H9 (cell line): Measurements from ENCODE around the gene KAT7. TPM values are rescaled to one million over a fixed set of nuclear protein-coding genes. Genes with fewer than 3 reads are reported as not detected.
A peak's percentile ranks its signal among the peaks of the same experiment; 100 is the strongest.

ENCODE experiments used
- DNase-seq: peaks from one replicate; pipeline ENCODE4 v3.0.0-alpha.2; 2017
- H2AFZ ChIP-seq: one replicate; pipeline ENCODE4 v1.6.1; 2013; ENCODE audit warnings: mild to moderate bottlenecking, low read length, control low read depth, moderate library complexity
- H2AK5ac ChIP-seq: 2 replicates; pipeline ENCODE4 v1.6.1; 2013; ENCODE audit warnings: low read length, control low read depth, mixed read lengths; ENCODE audit not compliant: insufficient read length
- H2BK120ac ChIP-seq: one replicate; pipeline ENCODE4 v1.6.1; 2013; ENCODE audit warnings: low read depth, mild to moderate bottlenecking, low read length, control low read depth, inconsistent platforms; ENCODE audit not compliant: poor library complexity, severe bottlenecking
- H2BK12ac ChIP-seq: 2 replicates; pipeline ENCODE4 v1.6.1; 2013; ENCODE audit warnings: low read length, control low read depth, mixed read lengths, low read depth; ENCODE audit not compliant: insufficient read length
- H2BK15ac ChIP-seq: 2 replicates; pipeline ENCODE4 v1.6.1; 2013; ENCODE audit warnings: low read depth, low read length, control low read depth
- H2BK20ac ChIP-seq: one replicate; pipeline ENCODE4 v1.6.1; 2013; ENCODE audit warnings: low read depth, mild to moderate bottlenecking, low read length, control low read depth, inconsistent platforms; ENCODE audit not compliant: poor library complexity, severe bottlenecking
- H2BK5ac ChIP-seq: 2 replicates; pipeline ENCODE4 v1.6.1; 2013; ENCODE audit warnings: low read length, control low read depth, mixed read lengths; ENCODE audit not compliant: insufficient read length
- H3K14ac ChIP-seq: 2 replicates; pipeline ENCODE4 v1.6.1; 2013; ENCODE audit warnings: low read length, control low read depth; ENCODE audit not compliant: insufficient read depth
- H3K18ac ChIP-seq: 2 replicates; pipeline ENCODE4 v1.6.1; 2013; ENCODE audit warnings: low read depth, mild to moderate bottlenecking, mixed read lengths, low read length, control low read depth; ENCODE audit not compliant: insufficient read length
- H3K23ac ChIP-seq: 2 replicates; pipeline ENCODE4 v1.6.1; 2013; ENCODE audit warnings: low read length, control low read depth, mixed read lengths, low read depth; ENCODE audit not compliant: insufficient read length
- H3K23me2 ChIP-seq: 2 replicates; pipeline ENCODE4 v1.6.1; 2013; ENCODE audit warnings: low read depth, mild to moderate bottlenecking, mixed read lengths, low read length, control low read depth; ENCODE audit not compliant: insufficient read length, poor library complexity, severe bottlenecking
- H3K27ac ChIP-seq: 2 replicates; pipeline ENCODE4 v1.5.1; 2013; ENCODE audit warnings: low read length, control low read depth, mixed read lengths, low read depth; ENCODE audit not compliant: insufficient read length
- H3K27me3 ChIP-seq: 2 replicates; pipeline ENCODE4 v1.6.1; 2013; ENCODE audit warnings: low read length, control low read depth, inconsistent platforms; ENCODE audit not compliant: insufficient read depth
- H3K4ac ChIP-seq: 2 replicates; pipeline ENCODE4 v1.6.1; 2013; ENCODE audit warnings: low read depth, mild to moderate bottlenecking, control low read depth, inconsistent platforms, low read length, moderate library complexity
- H3K4me1 ChIP-seq: 2 replicates; pipeline ENCODE4 v1.6.1; 2013; ENCODE audit warnings: low read length, control low read depth, inconsistent platforms; ENCODE audit not compliant: insufficient read depth
- H3K4me2 ChIP-seq: 2 replicates; pipeline ENCODE4 v1.6.1; 2013; ENCODE audit warnings: low read length, control low read depth, mixed read lengths; ENCODE audit not compliant: insufficient read length, insufficient read depth
- H3K56ac ChIP-seq: 2 replicates; pipeline ENCODE4 v1.6.1; 2013; ENCODE audit warnings: low read depth, mild to moderate bottlenecking, mixed read lengths, low read length, control low read depth; ENCODE audit not compliant: insufficient read length
- H3K79me1 ChIP-seq: 2 replicates; pipeline ENCODE4 v1.6.1; 2013; ENCODE audit warnings: low read depth, mild to moderate bottlenecking, moderate library complexity, low read length, control low read depth, inconsistent platforms; ENCODE audit not compliant: insufficient read depth, poor library complexity, severe bottlenecking
- H3K79me2 ChIP-seq: 2 replicates; pipeline ENCODE4 v1.6.1; 2013; ENCODE audit warnings: low read length, control low read depth, inconsistent platforms; ENCODE audit not compliant: insufficient read depth
- H3K9ac ChIP-seq: 2 replicates; pipeline ENCODE4 v1.6.1; 2013; ENCODE audit warnings: low read length, control low read depth, mixed read lengths; ENCODE audit not compliant: insufficient read length; ENCODE audit errors: extremely low read depth
- H3K9me3 ChIP-seq: one replicate; pipeline ENCODE4 v1.6.1; 2013; ENCODE audit warnings: low read depth, low read length, inconsistent platforms; ENCODE audit not compliant: control insufficient read depth
- H3T11ph ChIP-seq: one replicate; pipeline ENCODE4 v1.6.1; 2013; ENCODE audit warnings: mild to moderate bottlenecking, low read length, control low read depth, inconsistent platforms
- H4K20me1 ChIP-seq: one replicate; pipeline ENCODE4 v1.6.1; 2013; ENCODE audit not compliant: control insufficient read depth, insufficient read length, insufficient read depth
- H4K5ac ChIP-seq: 2 replicates; pipeline ENCODE4 v1.6.1; 2013; ENCODE audit warnings: low read depth, mild to moderate bottlenecking, mixed read lengths, low read length, control low read depth; ENCODE audit not compliant: insufficient read length
- H4K8ac ChIP-seq: replicated peaks from 2 replicates; pipeline ENCODE4 v1.6.1; 2013; ENCODE audit warnings: low read length, control low read depth, mixed read lengths, low read depth; ENCODE audit not compliant: insufficient read length
- H4K91ac ChIP-seq: 2 replicates; pipeline ENCODE4 v1.6.1; 2013; ENCODE audit warnings: low read depth, mild to moderate bottlenecking, moderate library complexity, mixed read lengths, low read length, control low read depth; ENCODE audit not compliant: insufficient read length
- H3K27ac Mint-ChIP-seq, 3 experiments: 2 replicates in 2 of 3; 3 replicates in 1 of 3; pipeline ENCODE4 v1.8.0; 2020 to 2021; ENCODE audit warnings: mixed read lengths in 3 of 3, mild to moderate bottlenecking in 1 of 3, moderate library complexity in 1 of 3
- H3K27me3 Mint-ChIP-seq: 2 replicates; pipeline ENCODE4 v1.8.0; 2021; ENCODE audit warnings: low read depth, mild to moderate bottlenecking, moderate library complexity, mixed read lengths
- H3K36me3 Mint-ChIP-seq, 3 experiments: 2 replicates in 2 of 3; 3 replicates in 1 of 3; pipeline ENCODE4 v1.8.0; 2020 to 2021; ENCODE audit warnings: low read depth in 3 of 3, mixed read lengths in 3 of 3; ENCODE audit not compliant: insufficient read depth in 1 of 3
- H3K4me1 Mint-ChIP-seq, 2 experiments: 2 replicates each; pipeline ENCODE4 v1.8.0; 2020; ENCODE audit warnings: mixed read lengths in 2 of 2
- H3K4me3 Mint-ChIP-seq, 2 experiments: 2 replicates in 1 of 2; 3 replicates in 1 of 2; pipeline ENCODE4 v1.8.0; 2020 to 2021; ENCODE audit warnings: mild to moderate bottlenecking in 2 of 2, mixed read lengths in 2 of 2, moderate library complexity in 1 of 2
- H3K9me3 Mint-ChIP-seq, 2 experiments: 2 replicates in 1 of 2; 3 replicates in 1 of 2; pipeline ENCODE4 v1.8.0; 2020; ENCODE audit warnings: mild to moderate bottlenecking in 2 of 2, mixed read lengths in 2 of 2, moderate library complexity in 1 of 2
- CTCF ChIP-seq: fragments of 200-600 bp; sonication (generic); conservative IDR thresholded peaks from 3 replicates; pipeline ENCODE4 v1.8.0; 2021; ENCODE audit warnings: antibody characterized with exemption, mild to moderate bottlenecking
- WGBS: extraction: QIAGEN DNeasy Blood & Tissue Kit; methylation state at CpG from one replicate; pipeline ENCODE4 v1.1.7; 2013; ENCODE audit warnings: missing lambda C conversion rate, low lambda C conversion rate, mixed read lengths; ENCODE audit not compliant: insufficient read length; ENCODE audit errors: extremely low coverage; 5-methylcytosine and 5-hydroxymethylcytosine counted together
- total RNA-seq: library from RNA; stranded (reverse); gene quantifications from 2 replicates; pipeline ENCODE4 v1.2.1, GENCODE V29; 2021

KAT7 gene
- total RNA-seq, 1 experiment from 2014 or later: 93.1 TPM

GRCh38 chr17:49859991-49860953 lies 71.8 kb downstream of the KAT7 start:
- no peaks in the 10 kb centered on the region for H3K79me2 ChIP-seq
- H4K20me1 ChIP-seq: no peaks in the 10 kb centered on the region
- H3K23ac ChIP-seq: no peak overlapping the region
- no peak overlapping the region for H2BK15ac ChIP-seq
- H4K8ac ChIP-seq: no peak overlapping the region
- Mint-ChIP-seq H3K36me3 (no peaks in the 10 kb centered on the region), H3K27me3 (peaks cover 32% of the 10 kb centered on the region), H3K4me3 (no peak overlapping the region), H3K27ac (no peak overlapping the region), H3K9me3 (no peaks in the 10 kb centered on the region), H3K4me1 (peaks cover 27 to 33% of the 10 kb centered on the region in 2 experiments)
- H3K23me2 ChIP-seq: no peaks in the 10 kb centered on the region
- H2AFZ ChIP-seq: no peak overlapping the region
- no peak overlapping the region for H3K9ac ChIP-seq
- no peak overlapping the region for H2BK12ac ChIP-seq
- no peak overlapping the region for H2AK5ac ChIP-seq
- H3K79me1 ChIP-seq: no peaks in the 10 kb centered on the region
- DNase-seq: peak; percentile 78
- no peak overlapping the region for H3T11ph ChIP-seq
- no peaks in the 10 kb centered on the region for H3K9me3 ChIP-seq
- no peak overlapping the region for H2BK20ac ChIP-seq
- WGBS: no CpG with 5 or more reads among the region's 20 CpGs
- H4K5ac ChIP-seq: no peak overlapping the region
- no peaks in the 10 kb centered on the region for H3K4me1 ChIP-seq
- no peak overlapping the region for H3K18ac ChIP-seq
- TF ChIP-seq CTCF: peak; percentile 52
- no peak overlapping the region for H3K4ac ChIP-seq
- H2BK120ac ChIP-seq: no peak overlapping the region
- no peaks in the 10 kb centered on the region for H3K27me3 ChIP-seq
- H3K14ac ChIP-seq: no peak overlapping the region
- H3K27ac ChIP-seq: no peak overlapping the region
- no peak overlapping the region for H4K91ac ChIP-seq
- no peak overlapping the region for H3K56ac ChIP-seq
- no peak overlapping the region for H3K4me2 ChIP-seq
- H2BK5ac ChIP-seq: no peak overlapping the region
